Pancreas (tissue), 10 donors: ENCODE measurements around the gene FOXL3. TPM values are rescaled to one million over a fixed set of nuclear protein-coding genes. Genes with fewer than 3 reads are reported as not detected.

ENCODE experiments used
- ATAC-seq, 4 donors: fragments of 200-7000 bp; cut with Tn5 transposase; one replicate each; pipeline versions ENCODE4 v1.8.0 to v1.9.1; 2020; ENCODE audit warnings: mild to moderate bottlenecking in 4 of 4, moderate library complexity in 4 of 4
- DNase-seq, 6 donors: peaks; one replicate each; pipeline ENCODE4 v3.0.0-alpha.2; 2020
- FAIRE-seq: peaks from 2 replicates; lab custom pipeline; 2012; peaks lifted over from hg19 to GRCh38; lab: Jason Lieb, UNC
- H3K27ac ChIP-seq, 4 donors: fragments of 200-600 bp; sonication (generic); 1 replicate in 3 of 4; 2 replicates in 1 of 4; pipeline versions ENCODE4 v1.5.0 to v1.8.0; 2020
- H3K27me3 ChIP-seq, 4 donors: fragments of 200-600 bp; one replicate each; pipeline ENCODE4 v1.8.0; 2021
- H3K36me3 ChIP-seq, 3 donors: fragments of 200-600 bp; sonication (generic) in 1 of 3; one replicate each; pipeline versions ENCODE4 v1.5.0 to v1.8.0; 2020 to 2021
- H3K4me1 ChIP-seq, 3 donors: fragments of 200-600 bp; one replicate each; pipeline ENCODE4 v1.8.0; 2021
- H3K4me3 ChIP-seq, 4 donors: fragments of 200-600 bp; sonication (generic) in 2 of 4; one replicate each; pipeline versions ENCODE4 v1.5.0 to v1.8.0; 2020 to 2021
- H3K9me3 ChIP-seq, 4 donors: fragments of 200-600 bp; one replicate each; pipeline ENCODE4 v1.8.0; 2021
- WGBS, 2 donors: extraction: QIAGEN DNeasy Blood & Tissue Kit; methylation state at CpG; one replicate each; pipeline ENCODE4 v1.1.7; 2013; 5-methylcytosine and 5-hydroxymethylcytosine counted together
- intact Hi-C, 3 donors: fragments of 100-400 bp; cut with DNase I; formaldehyde crosslinking; loops; one replicate each; pipeline versions ENCODE4 v1.11.1 to v1.14.2; 2022
- polyA plus RNA-seq, 2 donors: library from polyadenylated mRNA; stranded (reverse); fragments of 200-250 nt; gene quantifications; one replicate each; pipeline ENCODE4 v1.2.3, GENCODE V29; 2013
- total RNA-seq, 6 donors: library from RNA; stranded (reverse); fragmentation: NEBNext Ultra II Directional in 4 of 6; extraction: Animal tissue kit (Norgen Biotek cat#: 25700) in 4 of 6; gene quantifications; one replicate each; pipeline versions ENCODE4 v1.2.1 to v1.2.4, GENCODE V29; 2021 to 2023
- TF ChIP-seq, protein P1 (sequence below), 4 donors: fragments of 200-600 bp; sonication (generic) in 3 of 4; IDR thresholded peaks; one replicate each; pipeline versions ENCODE4 v1.5.0 to v1.8.0; 2021; ENCODE audit warnings: antibody characterized with exemption in 4 of 4
- donor health status: healthy with polysubstance abuse.
- donor health status: DM: no; HTN: no; CAD: no; lungs with moderate emphysema.
- donor health status: DM: no; HTN: no; CAD: no.
- donor health status: control.
- donor health status: control.
- donor health status: Bipolar disorder and iron deficiency.
- donor health status: DM: yes; HTN: yes; CAD: no.
- donor health status: DM: no; HTN: no; CAD: no.
- donor health status: DM: no; HTN: no; CAD: no.
- donor health status: DM: yes; HTN: yes; CAD: no.

Gene FOXL3
- total and polyA plus RNA-seq, 8 donors: not detected

DNA sequence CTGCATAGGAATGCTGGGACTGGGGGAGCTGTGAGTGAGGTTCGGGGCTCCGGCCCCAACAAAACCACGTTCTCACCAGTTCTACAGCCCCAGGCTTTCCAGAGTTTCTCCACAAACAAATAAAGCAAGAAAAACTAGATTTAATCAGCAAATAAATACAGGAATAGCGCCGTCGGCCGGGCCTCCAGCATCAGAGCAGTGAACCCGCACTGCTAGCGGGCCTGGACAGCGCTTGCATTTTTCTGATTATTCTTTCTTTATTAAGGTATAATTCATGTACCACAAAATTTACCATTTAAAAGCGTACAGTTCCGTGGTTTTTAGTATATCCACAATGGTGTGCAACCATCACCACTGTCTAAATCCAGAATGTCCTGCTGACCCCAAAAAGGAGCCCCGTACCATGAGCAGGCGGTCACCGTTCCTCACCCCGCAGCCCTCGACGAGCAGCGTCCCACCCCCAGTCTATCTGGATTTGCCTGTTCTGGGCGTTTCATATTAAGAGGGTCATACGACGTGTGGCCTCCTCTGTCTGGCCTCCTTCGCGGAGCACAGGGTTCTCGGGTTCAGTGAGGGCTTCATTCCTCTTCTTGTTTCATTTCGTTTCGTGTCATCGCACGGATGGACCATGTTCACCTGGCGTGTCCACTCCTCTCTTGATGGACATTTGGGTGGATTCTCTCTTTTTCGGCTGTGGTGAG is 35.5 kb upstream of the FOXL3 start:
- DNase-seq (peak in 1 of 6 donors; percentile 31), FAIRE-seq (no peak), ATAC-seq (no peak)
- H3K4me1 ChIP-seq: no peaks in the 10 kb centered on the region
- H3K4me3 ChIP-seq: no peak overlapping the region
- H3K27ac ChIP-seq: no peak overlapping the region
- intact Hi-C loops: no loop called here
- H3K27me3 ChIP-seq: no peaks in the 10 kb centered on the region
- H3K36me3 ChIP-seq: peaks cover 0 to 12% (median 0%) of the 10 kb centered on the region in 3 donors
- TF ChIP-seq, protein P1, sequence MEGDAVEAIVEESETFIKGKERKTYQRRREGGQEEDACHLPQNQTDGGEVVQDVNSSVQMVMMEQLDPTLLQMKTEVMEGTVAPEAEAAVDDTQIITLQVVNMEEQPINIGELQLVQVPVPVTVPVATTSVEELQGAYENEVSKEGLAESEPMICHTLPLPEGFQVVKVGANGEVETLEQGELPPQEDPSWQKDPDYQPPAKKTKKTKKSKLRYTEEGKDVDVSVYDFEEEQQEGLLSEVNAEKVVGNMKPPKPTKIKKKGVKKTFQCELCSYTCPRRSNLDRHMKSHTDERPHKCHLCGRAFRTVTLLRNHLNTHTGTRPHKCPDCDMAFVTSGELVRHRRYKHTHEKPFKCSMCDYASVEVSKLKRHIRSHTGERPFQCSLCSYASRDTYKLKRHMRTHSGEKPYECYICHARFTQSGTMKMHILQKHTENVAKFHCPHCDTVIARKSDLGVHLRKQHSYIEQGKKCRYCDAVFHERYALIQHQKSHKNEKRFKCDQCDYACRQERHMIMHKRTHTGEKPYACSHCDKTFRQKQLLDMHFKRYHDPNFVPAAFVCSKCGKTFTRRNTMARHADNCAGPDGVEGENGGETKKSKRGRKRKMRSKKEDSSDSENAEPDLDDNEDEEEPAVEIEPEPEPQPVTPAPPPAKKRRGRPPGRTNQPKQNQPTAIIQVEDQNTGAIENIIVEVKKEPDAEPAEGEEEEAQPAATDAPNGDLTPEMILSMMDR (IDR thresholded peaks at IDR 0.05): no peak
- no peaks in the 10 kb centered on the region for H3K9me3 ChIP-seq
- 92 to 97% methylated on average over 31 of the region's 31 CpGs for WGBS, 2 donors

DNA sequence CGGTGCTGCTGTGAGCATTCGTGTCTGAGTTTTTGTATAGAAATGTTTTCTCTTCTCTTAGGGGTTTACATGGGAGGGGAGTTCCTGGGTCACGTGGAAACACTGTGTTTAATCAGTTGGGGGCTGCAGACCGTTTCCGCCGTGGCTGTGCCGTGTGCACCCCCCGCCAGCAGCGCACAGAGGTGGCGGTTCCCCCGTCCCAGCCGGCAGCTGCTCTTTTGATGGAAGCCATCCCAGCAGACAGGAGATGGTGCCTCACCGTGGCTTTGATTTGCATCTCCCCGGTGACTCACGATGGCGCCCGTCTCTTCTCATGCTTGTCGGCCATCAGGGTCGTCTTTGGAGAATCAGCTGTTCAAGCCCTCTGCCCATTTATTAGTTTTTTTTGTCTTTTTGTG is 34.9 kb upstream of the FOXL3 start:
- Histone ChIP-seq H3K4me3 (no peak overlapping the region), H3K36me3 (peaks cover 0 to 18% (median 0%) of the 10 kb centered on the region in 3 donors), H3K27me3 (no peaks in the 10 kb centered on the region), H3K4me1 (no peaks in the 10 kb centered on the region), H3K9me3 (no peaks in the 10 kb centered on the region), H3K27ac (no peak overlapping the region)
- FAIRE-seq (no peak), DNase-seq (peak in 2 of 6 donors; percentile 10 to 31), ATAC-seq (no peak)
- TF ChIP-seq, protein P1 (IDR thresholded peaks at IDR 0.05): no peak
- intact Hi-C loops: no loop called here
- WGBS, 2 donors: 94 to 97% methylated on average over 19 of the region's 19 CpGs

DNA sequence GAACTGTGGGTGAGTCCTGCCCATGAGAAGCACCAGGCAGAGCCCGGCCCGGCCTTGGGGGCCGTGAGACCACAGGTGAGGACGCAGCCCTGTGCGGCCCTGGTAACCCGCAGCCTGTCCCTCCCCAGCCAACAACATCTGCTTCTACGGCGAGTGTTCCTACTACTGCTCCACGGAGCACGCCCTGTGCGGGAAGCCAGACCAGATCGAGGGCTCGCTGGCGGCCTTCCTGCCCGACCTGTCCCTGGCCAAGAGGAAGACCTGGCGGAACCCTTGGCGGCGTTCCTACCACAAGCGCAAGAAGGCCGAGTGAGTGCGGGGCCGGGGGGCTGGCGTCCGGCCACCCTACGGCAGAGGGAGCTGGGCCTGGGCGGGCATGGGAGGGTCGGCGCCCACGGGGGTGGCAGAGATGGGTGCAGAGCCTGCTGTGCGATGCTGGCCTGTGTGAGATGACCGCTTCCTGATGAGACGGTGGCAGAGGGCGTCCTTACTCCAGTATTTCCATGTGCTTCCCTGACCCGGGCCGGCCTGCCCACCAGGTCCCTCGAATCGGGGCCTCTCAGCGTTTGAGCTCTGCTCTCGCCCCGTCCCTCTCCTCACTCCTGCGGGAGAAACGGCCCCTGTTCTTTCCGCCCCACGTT is 34.1 kb upstream of the FOXL3 start:
- no peaks in the 10 kb centered on the region for H3K27me3 ChIP-seq
- DNase-seq (peak in 2 of 6 donors; percentile 33 to 76), ATAC-seq (no peak), FAIRE-seq (no peak)
- no peaks in the 10 kb centered on the region for H3K9me3 ChIP-seq
- no peak overlapping the region for H3K27ac ChIP-seq
- TF ChIP-seq, protein P1 (IDR thresholded peaks at IDR 0.05): no peak
- H3K4me3 ChIP-seq: no peak overlapping the region
- peaks cover 0 to 26% (median 0%) of the 10 kb centered on the region in 3 donors for H3K36me3 ChIP-seq
- no peaks in the 10 kb centered on the region for H3K4me1 ChIP-seq
- intact Hi-C loops: no loop called here
- WGBS, 2 donors: 96 to 97% methylated on average over 44 of the region's 44 CpGs

DNA sequence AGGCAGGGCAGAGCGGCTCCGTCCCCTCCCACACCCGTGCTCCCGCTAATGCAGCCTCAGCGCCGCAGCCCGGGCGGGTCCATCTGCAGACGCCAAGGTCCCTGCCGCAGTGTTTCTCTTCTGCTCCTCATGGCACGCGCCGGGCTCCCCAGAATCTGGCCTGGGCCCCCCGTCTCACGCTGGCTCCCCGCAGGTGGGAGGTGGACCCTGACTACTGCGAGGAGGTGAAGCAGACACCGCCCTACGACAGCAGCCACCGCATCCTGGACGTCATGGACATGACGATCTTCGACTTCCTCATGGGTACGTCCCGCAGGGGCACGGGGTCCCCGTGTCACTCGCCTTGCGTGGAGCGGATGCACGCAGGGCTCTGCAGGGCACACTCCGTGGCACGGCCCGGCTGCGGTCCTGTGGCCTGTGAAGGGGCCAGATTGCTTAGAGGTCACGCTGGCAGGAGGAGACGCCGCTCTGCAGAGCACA is 33.5 kb upstream of the FOXL3 start:
- Histone ChIP-seq H3K9me3 (no peaks in the 10 kb centered on the region), H3K27me3 (no peaks in the 10 kb centered on the region), H3K4me3 (no peak overlapping the region), H3K36me3 (peaks cover 0 to 26% (median 0%) of the 10 kb centered on the region in 3 donors), H3K27ac (no peak overlapping the region), H3K4me1 (no peaks in the 10 kb centered on the region)
- TF ChIP-seq, protein P1 (IDR thresholded peaks at IDR 0.05): no peak
- intact Hi-C loops: no loop called here
- peak in 3 of 6 donors; percentile 21 to 74 (median 52) for DNase-seq
- WGBS, 2 donors: 95 to 96% methylated on average over 37 to 38 of the region's 38 CpGs
- no peak for FAIRE-seq
- ATAC-seq: no peak
